Gastroesophageal sphincter (tissue), 3 donors: ENCODE data around the gene RNASE4.

Experiments used
- CTCF ChIP-seq, 4 experiments: fragments of 200-600 bp in 2 of 4; fragments of 450-650 bp in 2 of 4; sonication (generic) in 1 of 4; IDR thresholded peaks; one replicate each; pipeline ENCODE4 v1.5.1; 2017 to 2019; ENCODE audit warnings: antibody characterized with exemption in 4 of 4, mild to moderate bottlenecking in 2 of 4, moderate library complexity in 2 of 4
- EP300 ChIP-seq: sonication (generic); formaldehyde crosslinking; IDR thresholded peaks from one replicate; pipeline ENCODE4 v1.6.1; 2017; ENCODE audit warnings: antibody characterized with exemption, mild to moderate bottlenecking
- POLR2AphosphoS5 ChIP-seq: sonication (generic); formaldehyde crosslinking; IDR thresholded peaks from one replicate; pipeline ENCODE4 v1.6.1; 2017; ENCODE audit warnings: antibody characterized with exemption

GRCh38 chr14:20707622-20708021, 23.3 kb downstream of the RNASE4 start:
- no peak for TF ChIP-seq CTCF (IDR thresholded peaks at IDR 0.05)
- TF ChIP-seq EP300 = no peak
- no peak for TF ChIP-seq POLR2AphosphoS5
